ENCODE measurements around the gene RAPGEFL1.

DNA sequence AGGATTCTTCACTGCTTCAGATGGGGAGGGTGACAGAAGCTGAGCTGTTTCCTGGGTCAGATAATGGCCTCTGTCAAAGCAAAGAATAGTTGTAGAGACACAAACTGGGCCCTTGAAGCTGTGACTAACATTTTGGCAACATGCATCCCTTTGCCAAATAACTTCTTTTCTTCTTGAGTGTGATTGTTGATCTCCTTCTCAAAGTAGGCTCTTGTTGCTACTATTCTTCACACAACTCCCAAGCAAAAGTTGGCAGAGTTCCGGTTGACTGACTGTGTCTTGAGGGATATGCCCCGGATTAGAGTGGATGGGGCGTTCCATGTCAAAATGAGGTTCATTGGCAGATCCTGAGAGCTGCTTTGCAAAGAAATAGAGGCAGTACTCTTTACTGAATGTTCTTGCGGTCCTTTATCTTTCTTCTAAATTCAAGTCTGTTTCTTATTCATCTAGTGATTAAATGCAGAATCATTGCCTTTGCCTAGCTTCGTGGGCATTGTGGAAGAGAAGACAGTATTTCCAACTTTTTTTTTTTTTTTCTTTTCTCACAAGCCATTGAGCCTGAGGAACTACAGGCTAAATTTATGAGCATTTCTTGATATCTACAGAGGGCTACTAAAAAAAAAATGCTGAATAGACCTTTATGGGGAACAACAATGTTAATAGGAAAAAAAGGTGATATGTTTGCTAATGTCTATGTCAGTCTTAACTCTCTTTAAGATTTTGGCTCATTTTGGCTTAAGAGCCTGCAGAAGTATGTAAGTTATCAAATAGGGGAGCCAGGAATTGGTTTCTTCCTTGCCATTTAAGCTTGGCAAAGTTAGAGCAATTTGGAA, 47.7 kb downstream of the RAPGEFL1 start:
- TF ChIP-seq, protein P1, sequence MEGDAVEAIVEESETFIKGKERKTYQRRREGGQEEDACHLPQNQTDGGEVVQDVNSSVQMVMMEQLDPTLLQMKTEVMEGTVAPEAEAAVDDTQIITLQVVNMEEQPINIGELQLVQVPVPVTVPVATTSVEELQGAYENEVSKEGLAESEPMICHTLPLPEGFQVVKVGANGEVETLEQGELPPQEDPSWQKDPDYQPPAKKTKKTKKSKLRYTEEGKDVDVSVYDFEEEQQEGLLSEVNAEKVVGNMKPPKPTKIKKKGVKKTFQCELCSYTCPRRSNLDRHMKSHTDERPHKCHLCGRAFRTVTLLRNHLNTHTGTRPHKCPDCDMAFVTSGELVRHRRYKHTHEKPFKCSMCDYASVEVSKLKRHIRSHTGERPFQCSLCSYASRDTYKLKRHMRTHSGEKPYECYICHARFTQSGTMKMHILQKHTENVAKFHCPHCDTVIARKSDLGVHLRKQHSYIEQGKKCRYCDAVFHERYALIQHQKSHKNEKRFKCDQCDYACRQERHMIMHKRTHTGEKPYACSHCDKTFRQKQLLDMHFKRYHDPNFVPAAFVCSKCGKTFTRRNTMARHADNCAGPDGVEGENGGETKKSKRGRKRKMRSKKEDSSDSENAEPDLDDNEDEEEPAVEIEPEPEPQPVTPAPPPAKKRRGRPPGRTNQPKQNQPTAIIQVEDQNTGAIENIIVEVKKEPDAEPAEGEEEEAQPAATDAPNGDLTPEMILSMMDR (IDR thresholded peaks at IDR 0.05): no peak
- no peak for TF ChIP-seq POLR2AphosphoS5 (IDR thresholded peaks at IDR 0.05)
